ENCODE data around the gene MCTP1.

The MCTP1 gene

DNA sequence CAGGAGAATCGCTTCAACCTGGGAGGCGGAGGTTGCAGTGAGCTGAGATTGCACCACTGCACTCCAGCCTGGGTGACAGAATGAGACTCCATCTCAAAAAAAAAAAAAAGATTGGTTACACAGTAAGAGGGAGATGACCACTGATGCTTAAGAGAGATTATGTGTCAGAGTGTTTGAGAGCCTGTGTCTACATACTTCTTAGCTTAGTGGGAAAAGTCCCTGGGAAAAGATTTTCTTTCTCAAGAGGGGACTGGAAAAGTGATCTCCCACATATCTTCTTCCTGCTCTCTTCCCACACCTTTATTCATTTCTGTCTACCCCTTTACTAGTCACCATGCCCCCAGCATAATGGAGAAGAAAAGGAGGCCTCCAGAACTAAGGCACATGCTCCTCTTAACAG is 55.2 kb downstream of the MCTP1 start:
- no peak for DNase-seq (ENCODE audit: low spot score)
- TF ChIP-seq, protein P1, sequence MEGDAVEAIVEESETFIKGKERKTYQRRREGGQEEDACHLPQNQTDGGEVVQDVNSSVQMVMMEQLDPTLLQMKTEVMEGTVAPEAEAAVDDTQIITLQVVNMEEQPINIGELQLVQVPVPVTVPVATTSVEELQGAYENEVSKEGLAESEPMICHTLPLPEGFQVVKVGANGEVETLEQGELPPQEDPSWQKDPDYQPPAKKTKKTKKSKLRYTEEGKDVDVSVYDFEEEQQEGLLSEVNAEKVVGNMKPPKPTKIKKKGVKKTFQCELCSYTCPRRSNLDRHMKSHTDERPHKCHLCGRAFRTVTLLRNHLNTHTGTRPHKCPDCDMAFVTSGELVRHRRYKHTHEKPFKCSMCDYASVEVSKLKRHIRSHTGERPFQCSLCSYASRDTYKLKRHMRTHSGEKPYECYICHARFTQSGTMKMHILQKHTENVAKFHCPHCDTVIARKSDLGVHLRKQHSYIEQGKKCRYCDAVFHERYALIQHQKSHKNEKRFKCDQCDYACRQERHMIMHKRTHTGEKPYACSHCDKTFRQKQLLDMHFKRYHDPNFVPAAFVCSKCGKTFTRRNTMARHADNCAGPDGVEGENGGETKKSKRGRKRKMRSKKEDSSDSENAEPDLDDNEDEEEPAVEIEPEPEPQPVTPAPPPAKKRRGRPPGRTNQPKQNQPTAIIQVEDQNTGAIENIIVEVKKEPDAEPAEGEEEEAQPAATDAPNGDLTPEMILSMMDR (IDR thresholded peaks at IDR 0.05; ENCODE audit: extremely low read depth, missing control alignments), result no peak

DNA sequence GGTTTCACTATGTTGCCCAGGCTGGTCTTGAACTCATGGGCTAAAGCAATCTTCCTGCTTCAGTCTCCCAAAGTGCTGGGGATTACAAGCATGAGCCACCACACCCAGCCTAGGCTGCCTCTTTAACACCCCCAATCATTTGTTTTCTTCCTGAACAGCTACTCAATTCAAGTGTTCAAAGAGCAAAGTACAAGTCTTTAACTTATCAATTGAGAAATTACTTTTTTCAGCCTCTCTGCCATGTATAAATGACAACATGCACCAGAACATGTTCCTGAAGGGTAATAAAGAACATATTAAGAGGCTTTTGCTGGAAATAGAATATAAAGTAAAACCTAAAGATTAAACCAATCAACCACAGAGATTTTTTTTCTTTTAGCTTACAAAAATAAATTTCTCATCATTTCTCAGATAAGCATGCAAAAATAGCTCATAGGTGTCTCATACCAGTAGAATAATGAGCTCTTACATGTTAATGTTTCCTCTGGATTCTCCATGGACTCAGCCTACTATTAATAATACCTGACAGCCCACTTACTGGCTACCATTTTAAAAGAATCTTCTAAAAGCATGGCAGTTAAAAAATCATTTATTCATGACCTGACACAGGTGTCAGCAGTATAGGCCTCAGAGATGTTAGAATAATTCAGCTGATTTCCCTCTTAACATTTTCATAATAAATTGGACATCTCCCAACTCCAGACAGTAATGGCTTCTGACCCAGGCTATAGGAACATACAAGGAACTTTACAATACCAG is 60.0 kb downstream of the MCTP1 start:
- DNase-seq (ENCODE audit: low spot score), result no peak

DNA sequence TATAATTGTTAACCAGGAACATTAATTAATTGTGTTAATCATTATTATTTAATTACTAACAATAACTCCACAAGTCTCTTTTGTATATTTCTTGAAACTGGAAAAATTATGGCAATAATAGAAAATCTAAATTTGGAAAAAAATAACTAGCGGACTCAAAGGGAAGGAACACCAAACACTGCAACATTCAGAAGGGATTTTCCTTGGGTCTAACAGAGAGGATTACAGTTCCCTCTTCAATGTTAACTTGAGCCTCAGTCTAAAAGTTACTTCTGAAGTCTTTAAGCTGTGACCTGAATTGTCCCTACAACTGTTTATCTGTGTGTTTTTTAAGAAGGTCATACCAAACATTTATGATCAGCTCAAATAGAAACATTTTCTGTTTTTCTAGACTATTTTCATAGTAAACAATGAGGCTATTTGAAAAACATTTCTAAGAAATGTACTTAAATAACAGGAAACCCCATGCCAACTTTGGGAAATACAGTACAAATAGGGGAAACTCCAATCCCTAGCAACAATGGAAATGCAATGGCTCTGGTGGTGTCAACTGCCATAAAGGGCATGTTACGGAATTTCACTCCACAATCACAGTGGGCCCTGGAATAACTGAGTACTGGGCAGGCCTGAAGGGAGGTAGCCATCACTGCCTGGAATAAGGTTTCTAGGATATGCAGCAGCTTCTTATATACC is 61.2 kb downstream of the MCTP1 start:
- TF ChIP-seq, protein P1 (IDR thresholded peaks at IDR 0.05; ENCODE audit: extremely low read depth, missing control alignments), result no peak
- DNase-seq (ENCODE audit: low spot score), result no peak

More for the DNA sequence above, 60.0 kb downstream of the MCTP1 start:
- TF ChIP-seq, protein P1 (IDR thresholded peaks at IDR 0.05; ENCODE audit: extremely low read depth, missing control alignments), result no peak

DNA sequence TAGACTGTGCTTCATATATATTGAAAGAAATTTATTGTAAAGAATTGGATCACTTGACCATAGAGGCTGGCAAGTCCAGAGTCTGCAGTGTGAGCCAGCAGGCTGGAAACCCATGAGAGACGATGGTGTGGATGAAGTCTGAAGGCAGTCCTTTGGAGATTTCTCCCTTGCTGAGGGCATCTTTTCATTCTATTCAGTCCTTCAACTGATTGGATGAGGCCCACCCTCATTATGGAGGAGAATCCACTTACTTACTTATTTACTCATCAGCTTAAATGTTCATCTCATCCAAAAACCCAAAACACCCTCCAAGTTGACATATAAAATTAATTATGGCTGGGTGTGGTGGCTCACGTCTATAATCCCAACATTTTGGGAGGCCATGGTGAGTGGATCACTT is 62.1 kb downstream of the MCTP1 start:
- TF ChIP-seq, protein P1 (IDR thresholded peaks at IDR 0.05; ENCODE audit: extremely low read depth, missing control alignments), result no peak
- DNase-seq (ENCODE audit: low spot score), result no peak

DNA sequence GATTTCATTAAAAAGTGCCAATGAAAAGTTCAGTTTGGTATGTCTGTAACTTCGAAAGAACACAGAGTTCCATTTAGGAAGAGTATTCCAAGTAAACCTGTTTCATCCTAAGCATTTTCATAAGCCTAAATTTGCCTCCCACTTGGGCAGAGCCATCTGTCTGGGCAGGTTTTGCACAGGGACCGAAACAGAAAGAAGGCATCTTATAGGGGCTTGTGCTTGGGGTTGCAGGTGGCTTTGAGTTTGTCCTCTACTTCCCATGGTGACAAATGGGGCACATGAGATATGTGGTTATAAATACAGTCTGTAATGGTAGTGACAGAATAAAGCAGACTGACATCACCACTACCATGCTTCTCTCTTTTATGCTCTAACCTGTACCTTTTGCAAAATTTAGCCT is 63.7 kb downstream of the MCTP1 start:
- TF ChIP-seq, protein P1 (IDR thresholded peaks at IDR 0.05; ENCODE audit: extremely low read depth, missing control alignments), result no peak
- DNase-seq (ENCODE audit: low spot score), result no peak

DNA sequence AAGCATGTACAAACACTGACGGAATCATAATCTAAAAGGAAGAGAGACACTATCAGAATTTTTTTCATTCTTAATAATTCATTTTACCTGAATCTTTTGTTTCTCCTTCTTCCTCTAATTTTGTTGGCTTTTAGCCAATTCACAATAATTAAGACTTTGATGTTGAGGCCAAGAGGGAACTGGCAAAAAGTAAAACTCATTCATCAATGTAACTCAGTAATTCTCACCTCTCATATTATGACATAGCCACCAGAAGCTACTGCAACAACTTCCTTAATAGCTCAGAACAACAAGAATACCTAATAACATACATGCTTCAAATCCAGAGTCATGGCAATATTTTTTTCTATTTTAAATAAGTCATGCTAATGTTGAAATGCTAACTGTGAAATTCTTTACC is 64.5 kb downstream of the MCTP1 start:
- DNase-seq (ENCODE audit: low spot score), result no peak
- TF ChIP-seq, protein P1 (IDR thresholded peaks at IDR 0.05; ENCODE audit: extremely low read depth, missing control alignments), result no peak

DNA sequence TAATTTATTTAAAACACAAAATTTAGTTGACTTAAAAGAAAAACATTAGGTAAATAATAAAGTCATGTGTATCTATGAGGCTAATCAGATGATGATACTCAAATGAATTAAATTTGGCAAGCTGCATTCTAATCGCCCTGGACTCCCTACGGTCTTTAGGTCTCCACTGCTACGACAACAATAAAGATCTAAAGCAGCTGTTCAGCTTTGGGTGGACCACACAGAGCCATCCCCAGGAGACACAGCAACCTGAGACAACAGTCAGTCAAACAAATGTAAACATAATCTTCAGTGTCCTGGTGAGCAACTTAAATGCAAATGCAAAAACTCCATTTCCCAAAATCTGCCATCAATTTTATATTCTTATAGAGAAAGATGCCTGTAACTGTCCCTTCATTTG is 65.5 kb downstream of the MCTP1 start:
- no peak for DNase-seq (ENCODE audit: low spot score)
- TF ChIP-seq, protein P1 (IDR thresholded peaks at IDR 0.05; ENCODE audit: extremely low read depth, missing control alignments), result no peak

Measured in GM20000 (cell line).